Stimulated activated CD4-positive, alpha-beta T cell treated with anti-CD3 and anti-CD28 coated beads, Interleukin-1b, Interleukin-23, amount 100 ng/mL, for 48 hours (primary cell): ENCODE data around the gene CDKN1A.

ENCODE experiments used
- DNase-seq: peaks from one replicate; pipeline ENCODE4 v3.0.0-alpha.2; 2020

Gene CDKN1A

GRCh38 chr6:36679043-36679833 is 724 bp downstream of the CDKN1A start:
- DNase-seq, result peak; percentile 16

GRCh38 chr6:36682328-36683144 is 4.0 kb downstream of the CDKN1A start:
- peak; percentile 78 for DNase-seq

GRCh38 chr6:36683145-36683655 is 4.7 kb downstream of the CDKN1A start:
- DNase-seq, result no peak

- no peak for DNase-seq
Measured at GRCh38 chr6:36683656-36684446, 5.3 kb downstream of the CDKN1A start.

- no peak for DNase-seq
Measured at GRCh38 chr6:36684447-36684812, 5.9 kb downstream of the CDKN1A start.

- no peak for DNase-seq
Measured at GRCh38 chr6:36685166-36685924, 6.8 kb downstream of the CDKN1A start.

GRCh38 chr6:36685926-36686667 is 7.6 kb downstream of the CDKN1A start:
- no peak for DNase-seq

- DNase-seq, result no peak
Measured at GRCh38 chr6:36686668-36687513, 8.4 kb downstream of the CDKN1A start.

GRCh38 chr6:36688063-36688738 is 9.7 kb downstream of the CDKN1A start:
- DNase-seq, result no peak

- DNase-seq, result no peak
Measured at GRCh38 chr6:36688739-36689075, 10.2 kb downstream of the CDKN1A start.

GRCh38 chr6:36691011-36691410 is 12.5 kb downstream of the CDKN1A start:
- no peak for DNase-seq

- DNase-seq, result peak; percentile 22
Measured at GRCh38 chr6:36691612-36692011, 13.1 kb downstream of the CDKN1A start.

- DNase-seq, result peak; percentile 37
Measured at GRCh38 chr6:36692220-36692619, 13.7 kb downstream of the CDKN1A start.

- no peak for DNase-seq
Measured at GRCh38 chr6:36692861-36693702, 14.6 kb downstream of the CDKN1A start.

- no peak for DNase-seq
Measured at GRCh38 chr6:36694616-36695015, 16.1 kb downstream of the CDKN1A start.

GRCh38 chr6:36695414-36695813 is 16.9 kb downstream of the CDKN1A start:
- no peak for DNase-seq

- DNase-seq, result no peak
Measured at GRCh38 chr6:36697481-36697903, 19.0 kb downstream of the CDKN1A start, which contains the start of gene RAB44. RAB44 (plus strand) TSS chr6:36697826; CDS start chr6:36704236, 6,410 bp downstream.

GRCh38 chr6:36698196-36698595 is 19.7 kb downstream of the CDKN1A start:
- no peak for DNase-seq

- DNase-seq, result no peak
Measured at GRCh38 chr6:36698871-36699271, 20.4 kb downstream of the CDKN1A start.
